Cardiac muscle cell (in vitro differentiated cells and primary cell): Measurements from ENCODE around the gene PPP3R1. TPM values are rescaled to one million over a fixed set of nuclear protein-coding genes. Genes with fewer than 3 reads are reported as not detected.

ENCODE experiments used
- DNase-seq, 2 donors: peaks; one replicate each; pipeline versions ENCODE4 v3.0.0 to v3.0.0-alpha.2; 2010 to 2017; ENCODE audit warnings: low read depth in 1 of 2, low spot score in 1 of 2
- H3K27ac ChIP-seq: fragments of 200-600 bp; sonication (generic); 2 replicates; pipeline ENCODE4 v1.5.1; 2016
- H3K27me3 ChIP-seq: fragments of 200-600 bp; sonication (generic); 2 replicates; pipeline ENCODE4 v1.6.0; 2016; ENCODE audit warnings: control low read depth
- H3K36me3 ChIP-seq: fragments of 200-600 bp; sonication (generic); 2 replicates; pipeline ENCODE4 v1.5.1; 2016; ENCODE audit warnings: control low read depth
- H3K4me1 ChIP-seq: fragments of 200-600 bp; sonication (generic); 2 replicates; pipeline ENCODE4 v1.8.1; 2017; ENCODE audit warnings: low read depth, mild to moderate bottlenecking, mixed run types
- H3K4me3 ChIP-seq: fragments of 200-600 bp; sonication (generic); 2 replicates; pipeline ENCODE4 v1.5.1; 2016; ENCODE audit warnings: mild to moderate bottlenecking
- H3K9me3 ChIP-seq: fragments of 200-600 bp; sonication (generic); 2 replicates; pipeline ENCODE4 v1.5.1; 2017; ENCODE audit warnings: low read depth, mild to moderate bottlenecking, control low read depth
- CTCF ChIP-seq: IDR thresholded peaks from 2 replicates; pipeline ENCODE4 v1.5.1; 2012; ENCODE audit warnings: low read depth, mild to moderate bottlenecking, low read length
- polyA plus RNA-seq: library from polyadenylated mRNA; unstranded; fragments of >200 nt; fragmentation: Nextera tagmentation; extraction: Ambion mirVana; gene quantifications from 2 replicates; pipeline ENCODE4 v1.2.1, GENCODE V29; 2016
- total RNA-seq: library from RNA; depleted of rRNA; stranded (reverse); fragments of >200 nt; gene quantifications from 2 replicates; pipeline ENCODE4 v1.2.3, GENCODE V29; 2016

Gene PPP3R1
- total and polyA plus RNA-seq, 2 experiments from 2014 or later = 2.3 to 17.0 TPM

DNA sequence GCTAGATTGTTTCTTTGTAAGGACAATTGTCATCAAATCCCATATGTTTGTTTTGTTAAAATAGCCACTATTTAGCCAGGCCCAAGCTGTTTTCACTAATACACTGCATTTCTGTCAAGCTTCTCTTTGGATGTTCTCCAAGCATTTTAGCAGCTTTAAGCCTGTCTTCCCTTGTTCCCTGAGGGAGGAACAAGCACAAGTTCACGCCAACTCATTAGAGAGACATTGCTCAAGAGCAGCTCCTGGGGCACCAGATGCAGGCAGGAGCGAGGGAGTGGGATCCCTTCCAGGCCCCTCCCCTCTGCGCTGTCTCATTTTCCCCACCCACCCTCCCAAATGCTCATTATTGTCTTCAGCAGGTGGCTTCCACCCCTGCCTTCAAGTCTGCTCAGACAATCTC lies 32.6 kb upstream of the PPP3R1 start:
- no peak overlapping the region for H3K4me3 ChIP-seq

GRCh38 chr2:68283419-68283812 lies 31.1 kb upstream of the PPP3R1 start:
- no peaks in the 10 kb centered on the region for H3K36me3 ChIP-seq
- no peak for DNase-seq
- no peaks in the 10 kb centered on the region for H3K27me3 ChIP-seq
- H3K9me3 ChIP-seq = no peaks in the 10 kb centered on the region
- no peak overlapping the region for H3K4me3 ChIP-seq
- H3K4me1 ChIP-seq = peaks cover 4% of the 10 kb centered on the region
- no peak overlapping the region for H3K27ac ChIP-seq
- no peak for TF ChIP-seq CTCF

More for the DNA sequence above, 32.6 kb upstream of the PPP3R1 start:
- no peaks in the 10 kb centered on the region for H3K9me3 ChIP-seq
- peak in 1 of 2 donors; percentile 85 for DNase-seq
- TF ChIP-seq CTCF = no peak
- H3K27me3 ChIP-seq = no peaks in the 10 kb centered on the region
- peaks cover 4% of the 10 kb centered on the region for H3K4me1 ChIP-seq
- no peak overlapping the region for H3K27ac ChIP-seq
- H3K36me3 ChIP-seq = no peaks in the 10 kb centered on the region

DNA sequence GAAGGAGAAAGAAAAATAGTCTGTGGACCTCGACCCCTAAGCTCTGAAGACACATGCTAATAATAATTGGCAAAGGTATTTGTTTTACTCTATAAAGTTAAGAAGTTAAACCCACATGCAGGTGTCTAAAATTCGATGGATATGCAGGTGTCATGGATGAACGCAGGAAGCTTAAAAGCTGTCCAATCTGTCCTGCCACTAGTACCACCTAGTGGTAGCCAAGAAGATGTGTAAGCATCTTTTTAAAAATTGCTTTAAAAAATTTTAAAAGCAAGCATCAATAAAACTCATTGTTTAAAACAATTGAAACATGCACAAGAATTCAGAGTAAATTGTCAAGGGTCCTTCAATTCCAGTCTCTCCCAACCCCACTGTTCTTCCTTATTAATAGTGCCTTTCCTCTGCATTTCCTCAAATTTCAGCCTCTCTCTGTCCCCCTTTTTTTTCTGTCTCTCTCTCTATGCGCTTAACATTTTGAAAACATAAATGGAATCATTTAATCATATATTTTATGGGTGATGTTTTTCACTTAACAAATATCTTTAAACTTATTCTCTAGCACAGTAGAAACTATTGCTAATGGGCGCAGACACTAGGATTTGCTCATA lies 30.6 kb upstream of the PPP3R1 start:
- H3K9me3 ChIP-seq = no peaks in the 10 kb centered on the region
- peak; percentile 17 to 54 for DNase-seq

DNA sequence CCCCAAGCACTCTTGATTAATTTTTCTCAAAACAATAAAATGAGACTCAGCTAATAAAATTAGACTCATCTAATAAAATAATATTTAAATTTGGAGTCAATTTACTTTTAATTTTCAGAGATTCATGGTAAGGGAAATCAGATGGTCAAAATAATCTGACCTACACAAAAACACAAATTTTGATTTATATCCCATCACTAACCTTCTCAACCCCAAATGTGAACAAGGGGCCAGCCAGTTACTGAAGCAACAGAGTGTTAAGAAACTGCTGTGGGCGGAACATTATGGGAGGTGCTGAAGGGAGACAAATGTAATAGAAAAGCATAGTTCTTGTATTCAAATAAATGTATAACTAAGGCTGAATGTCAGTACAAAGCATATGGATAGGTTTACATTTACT lies 28.5 kb upstream of the PPP3R1 start:
- TF ChIP-seq CTCF = no peak
- H3K27me3 ChIP-seq = no peaks in the 10 kb centered on the region
- H3K9me3 ChIP-seq = no peaks in the 10 kb centered on the region
- no peak overlapping the region for H3K4me3 ChIP-seq
- no peak overlapping the region for H3K27ac ChIP-seq
- no peaks in the 10 kb centered on the region for H3K4me1 ChIP-seq
- no peak for DNase-seq
- no peaks in the 10 kb centered on the region for H3K36me3 ChIP-seq

More for the DNA sequence above, 30.6 kb upstream of the PPP3R1 start:
- Histone ChIP-seq H3K4me3 (no peak overlapping the region), H3K27me3 (no peaks in the 10 kb centered on the region), H3K4me1 (peaks cover under 1% of the 10 kb centered on the region), H3K36me3 (no peaks in the 10 kb centered on the region), H3K27ac (no peak overlapping the region)
- peak; percentile 70 for TF ChIP-seq CTCF

DNA sequence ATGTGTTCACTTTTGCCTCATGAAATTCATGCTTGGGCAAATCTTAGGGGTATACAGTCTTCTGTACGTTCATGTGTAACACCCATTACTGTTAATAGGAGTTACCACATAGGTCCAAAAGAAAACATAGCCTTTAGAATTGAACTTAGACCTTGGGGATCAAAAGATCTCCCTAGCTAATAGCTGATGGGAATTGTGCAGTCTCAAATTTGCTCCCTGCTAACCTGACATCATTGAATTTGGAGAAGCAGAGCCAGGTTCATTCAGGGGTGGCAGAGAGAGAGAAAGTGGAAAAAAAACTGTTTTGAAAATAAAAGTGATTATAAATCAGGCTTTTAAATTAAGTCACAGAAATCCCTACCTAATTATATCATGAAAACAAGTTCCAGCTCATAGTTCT lies 28.0 kb upstream of the PPP3R1 start:
- Histone ChIP-seq H3K9me3 (no peaks in the 10 kb centered on the region), H3K4me1 (no peaks in the 10 kb centered on the region), H3K4me3 (no peak overlapping the region), H3K27ac (no peak overlapping the region), H3K27me3 (no peaks in the 10 kb centered on the region), H3K36me3 (no peaks in the 10 kb centered on the region)
- TF ChIP-seq CTCF = no peak
- DNase-seq = no peak
